OCI-LY7 (cell line): ENCODE results near the gene RDH8. TPM values are rescaled to one million over a fixed set of nuclear protein-coding genes. Genes with fewer than 3 reads are reported as not detected.

ENCODE experiments used
- BruUV-seq: library from RNA; stranded (reverse); fragments of 400-500 nt; replicated peaks from 2 replicates; lab custom pipeline; 2021; lab: Mats Ljungman, UMichigan
- CTCF ChIA-PET: fragments of 300-600 bp; sonication (Branson Sonifier 250); formaldehyde crosslinking; loops from one replicate; lab custom pipeline; 2022; ENCODE audit warnings: antibody characterized with exemption; ENCODE audit not compliant: unreplicated experiment; lab: Charles Lee
- POLR2A ChIA-PET: fragments of 300-600 bp; sonication (Branson Sonifier 250); formaldehyde crosslinking; loops from one replicate; lab custom pipeline; 2022; ENCODE audit warnings: antibody characterized with exemption; lab: Charles Lee
- DNase-seq: peaks from one replicate; pipeline ENCODE4 v3.0.0-alpha.2; 2015; ENCODE audit warnings: low spot score
- H2AFZ ChIP-seq: fragments of 200-600 bp; sonication (generic), shearing (Covaris generic); 2 replicates; pipeline ENCODE4 v1.6.1; 2014; ENCODE audit warnings: mild to moderate bottlenecking, antibody characterized with exemption, low read length, moderate library complexity
- H3K27ac ChIP-seq: fragments of 200-600 bp; sonication (generic); 2 replicates; pipeline ENCODE4 v1.5.1; 2014; ENCODE audit warnings: mixed run types, low read depth, mild to moderate bottlenecking, moderate library complexity, low read length, inconsistent platforms; ENCODE audit not compliant: poor library complexity, severe bottlenecking
- H3K36me3 ChIP-seq: fragments of 200-600 bp; sonication (generic); 2 replicates; pipeline ENCODE4 v1.6.1; 2014; ENCODE audit warnings: mild to moderate bottlenecking, antibody characterized with exemption, low read length, moderate library complexity, mixed read lengths; ENCODE audit not compliant: insufficient read depth
- H3K4me1 ChIP-seq: fragments of 200-600 bp; sonication (generic); 2 replicates; pipeline ENCODE4 v1.5.1; 2014; ENCODE audit warnings: mild to moderate bottlenecking, low read length; ENCODE audit not compliant: insufficient read depth, poor library complexity, severe bottlenecking
- H3K4me2 ChIP-seq: fragments of 200-600 bp; sonication (generic); 2 replicates; pipeline ENCODE4 v1.6.1; 2014; ENCODE audit warnings: mild to moderate bottlenecking, low read length
- H3K4me3 ChIP-seq: fragments of 200-600 bp; sonication (generic); 2 replicates; pipeline ENCODE4 v1.5.1; 2014; ENCODE audit warnings: mild to moderate bottlenecking, low read depth, low read length; ENCODE audit not compliant: poor library complexity, severe bottlenecking
- H3K79me2 ChIP-seq: fragments of 200-600 bp; sonication (generic); 2 replicates; pipeline ENCODE4 v1.6.1; 2016; ENCODE audit warnings: low read depth, mild to moderate bottlenecking, low read length, moderate library complexity, mixed read lengths; ENCODE audit not compliant: insufficient read depth
- H3K9me2 ChIP-seq: fragments of 200-600 bp; sonication (generic); 2 replicates; pipeline ENCODE4 v1.6.1; 2016; ENCODE audit warnings: mild to moderate bottlenecking, low read length, mixed read lengths; ENCODE audit not compliant: insufficient read depth
- H3K9me3 ChIP-seq: fragments of 200-600 bp; sonication (generic); 2 replicates; pipeline ENCODE4 v1.6.1; 2014; ENCODE audit warnings: mild to moderate bottlenecking, mixed run types, low read length, mixed read lengths
- H4K20me1 ChIP-seq: fragments of 200-600 bp; sonication (generic); 2 replicates; pipeline ENCODE4 v1.6.1; 2014; ENCODE audit warnings: mild to moderate bottlenecking, antibody characterized with exemption, low read length, moderate library complexity, mixed read lengths; ENCODE audit not compliant: insufficient read depth
- CTCF ChIP-seq: fragments of 200-600 bp; sonication (generic); conservative IDR thresholded peaks from 2 replicates; pipeline ENCODE4 v1.5.1; 2014; ENCODE audit warnings: mild to moderate bottlenecking, antibody characterized with exemption, low read length, moderate library complexity, mixed read lengths
- EZH2phosphoT487 ChIP-seq: fragments of 200-600 bp; sonication (generic); IDR thresholded peaks from 2 replicates; pipeline ENCODE4 v1.6.1; 2018; ENCODE audit warnings: low read depth, borderline replicate concordance, mild to moderate bottlenecking, mixed run types, antibody characterized with exemption, low read length, moderate library complexity, mixed read lengths
- intact Hi-C: fragments of 100-400 bp; cut with micrococcal nuclease; formaldehyde crosslinking; loops from one replicate; pipeline ENCODE4 v1.10.0; 2022; ENCODE audit not compliant: unreplicated experiment
- total RNA-seq, 2 experiments: library from RNA; depleted of rRNA in 1 of 2; stranded (reverse); fragments of >200 nt in 1 of 2; shearing (Covaris generic) in 1 of 2; gene quantifications; 2 replicates each; pipeline ENCODE4 v1.2.3, GENCODE V29; 2014 to 2022

RDH8 gene
- total RNA-seq, 2 experiments from 2014 or later, result not detected

GRCh38 chr19:9996541-9996940, 16.7 kb upstream of the RDH8 start:
- H3K4me2 ChIP-seq, result no peak overlapping the region
- peaks cover 4% of the 10 kb centered on the region for H3K4me1 ChIP-seq
- H3K9me2 ChIP-seq, result no peaks in the 10 kb centered on the region
- intact Hi-C loops, result no loop called here
- H3K79me2 ChIP-seq, result no peaks in the 10 kb centered on the region
- H4K20me1 ChIP-seq, result no peaks in the 10 kb centered on the region
- H2AFZ ChIP-seq, result no peak overlapping the region
- no peaks in the 10 kb centered on the region for H3K9me3 ChIP-seq
- TF ChIP-seq EZH2phosphoT487, result no peak
- DNase-seq, result no peak
- H3K36me3 ChIP-seq, result no peaks in the 10 kb centered on the region
- H3K4me3 ChIP-seq, result no peak overlapping the region
- H3K27ac ChIP-seq, result no peak overlapping the region
- ChIA-PET POLR2A (no interaction called here), CTCF (no interaction called here)
- no TSS peak for BruUV-seq

- Histone ChIP-seq H3K4me1 (no peaks in the 10 kb centered on the region), H3K4me3 (no peak overlapping the region), H3K4me2 (no peak overlapping the region), H3K27ac (no peak overlapping the region), H3K9me2 (no peaks in the 10 kb centered on the region), H3K79me2 (no peaks in the 10 kb centered on the region), H2AFZ (no peak overlapping the region), H3K36me3 (no peaks in the 10 kb centered on the region), H4K20me1 (no peaks in the 10 kb centered on the region), H3K9me3 (no peaks in the 10 kb centered on the region)
- DNase-seq, result peak; percentile 66
- POLR2A ChIA-PET, result interaction anchor here (0.7 kb wide), 1 partner anchor 18 kb away, joined by 3 read pairs; no protein-coding TSS in a partner anchor
- intact Hi-C loops, result loop anchor here (1.0 kb wide), 1 partner anchor 66 kb away; no protein-coding TSS in a partner anchor
- TF ChIP-seq CTCF (peak; percentile 85), EZH2phosphoT487 (no peak)
- CTCF ChIA-PET, result no interaction called here
- BruUV-seq, result no TSS peak
Observed at GRCh38 chr19:10000171-10000826, 13.0 kb upstream of the RDH8 start.

- Histone ChIP-seq H3K4me2 (no peak overlapping the region), H3K9me3 (no peaks in the 10 kb centered on the region), H3K36me3 (no peaks in the 10 kb centered on the region), H3K9me2 (no peaks in the 10 kb centered on the region), H3K4me1 (no peaks in the 10 kb centered on the region), H2AFZ (no peak overlapping the region), H4K20me1 (no peaks in the 10 kb centered on the region), H3K27ac (no peak overlapping the region), H3K79me2 (no peaks in the 10 kb centered on the region), H3K4me3 (no peak overlapping the region)
- TF ChIP-seq EZH2phosphoT487 (no peak), CTCF (peak; percentile 54)
- ChIA-PET POLR2A (no interaction called here), CTCF (no interaction called here)
- no TSS peak for BruUV-seq
- intact Hi-C loops, result no loop called here
- no peak for DNase-seq
Observed at GRCh38 chr19:10001899-10002298, 11.4 kb upstream of the RDH8 start.
